Chondrocyte (in vitro differentiated cells): Measurements from ENCODE around the gene ADGRA1. TPM values are rescaled to one million over a fixed set of nuclear protein-coding genes. Genes with fewer than 3 reads are reported as not detected.

ENCODE experiments used
- DNase-seq: peaks from one replicate; pipeline ENCODE4 v3.0.0; 2021; ENCODE audit warnings: mixed read lengths, low spot score
- H3K27ac Mint-ChIP-seq: one replicate; pipeline ENCODE4 v1.8.0; 2021; ENCODE audit warnings: mild to moderate bottlenecking, moderate library complexity, mixed read lengths; ENCODE audit not compliant: unreplicated experiment
- H3K27me3 Mint-ChIP-seq: 2 replicates; pipeline ENCODE4 v1.8.0; 2021; ENCODE audit warnings: low read depth, mixed read lengths
- H3K36me3 Mint-ChIP-seq: 2 replicates; pipeline ENCODE4 v1.8.0; 2021; ENCODE audit warnings: low read depth, mixed read lengths
- H3K4me1 Mint-ChIP-seq: 2 replicates; pipeline ENCODE4 v1.8.0; 2021; ENCODE audit warnings: low read depth, mild to moderate bottlenecking, mixed read lengths
- H3K4me3 Mint-ChIP-seq: one replicate; pipeline ENCODE4 v1.8.0; 2021; ENCODE audit warnings: mild to moderate bottlenecking, moderate library complexity, mixed read lengths; ENCODE audit not compliant: unreplicated experiment
- H3K9me3 Mint-ChIP-seq: 2 replicates; pipeline ENCODE4 v1.8.0; 2021; ENCODE audit warnings: low read depth, mixed read lengths
- total RNA-seq: library from RNA; stranded (reverse); gene quantifications from 3 replicates; pipeline ENCODE4 v1.2.1, GENCODE V29; 2021
- TF ChIP-seq, protein P1 (sequence below): fragments of 200-600 bp; sonication (generic); IDR thresholded peaks from 2 replicates; pipeline ENCODE4 v1.5.0; 2021; ENCODE audit warnings: antibody characterized with exemption, mild to moderate bottlenecking, moderate library complexity

The ADGRA1 gene
- total RNA-seq, 1 donor from 2014 or later, result not detected

DNA sequence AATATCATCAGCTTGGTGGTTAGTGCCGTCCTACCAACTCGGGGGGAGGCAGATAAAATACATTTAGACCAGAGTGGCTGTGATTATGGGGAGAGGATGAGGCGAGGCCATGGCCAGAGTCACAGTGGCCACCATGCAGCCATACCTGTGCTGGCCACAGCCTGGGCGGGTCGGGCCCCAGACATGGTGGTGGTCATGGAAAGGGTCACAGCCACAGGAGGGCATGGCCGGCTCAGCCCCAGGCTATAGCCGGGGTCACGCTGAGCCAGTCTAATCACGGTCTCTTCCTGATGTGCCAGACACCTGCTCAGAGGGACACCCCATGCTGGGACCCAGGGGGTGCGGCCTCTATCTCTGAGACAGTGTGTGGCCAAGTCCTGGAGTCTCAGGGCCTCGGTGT lies 10.2 kb downstream of the ADGRA1 start:
- Mint-ChIP-seq H3K36me3 (no peaks in the 10 kb centered on the region), H3K4me3 (no peak overlapping the region), H3K27me3 (peaks cover 48% of the 10 kb centered on the region), H3K9me3 (no peaks in the 10 kb centered on the region), H3K4me1 (no peaks in the 10 kb centered on the region), H3K27ac (no peak overlapping the region)
- no peak for DNase-seq
- TF ChIP-seq, protein P1, sequence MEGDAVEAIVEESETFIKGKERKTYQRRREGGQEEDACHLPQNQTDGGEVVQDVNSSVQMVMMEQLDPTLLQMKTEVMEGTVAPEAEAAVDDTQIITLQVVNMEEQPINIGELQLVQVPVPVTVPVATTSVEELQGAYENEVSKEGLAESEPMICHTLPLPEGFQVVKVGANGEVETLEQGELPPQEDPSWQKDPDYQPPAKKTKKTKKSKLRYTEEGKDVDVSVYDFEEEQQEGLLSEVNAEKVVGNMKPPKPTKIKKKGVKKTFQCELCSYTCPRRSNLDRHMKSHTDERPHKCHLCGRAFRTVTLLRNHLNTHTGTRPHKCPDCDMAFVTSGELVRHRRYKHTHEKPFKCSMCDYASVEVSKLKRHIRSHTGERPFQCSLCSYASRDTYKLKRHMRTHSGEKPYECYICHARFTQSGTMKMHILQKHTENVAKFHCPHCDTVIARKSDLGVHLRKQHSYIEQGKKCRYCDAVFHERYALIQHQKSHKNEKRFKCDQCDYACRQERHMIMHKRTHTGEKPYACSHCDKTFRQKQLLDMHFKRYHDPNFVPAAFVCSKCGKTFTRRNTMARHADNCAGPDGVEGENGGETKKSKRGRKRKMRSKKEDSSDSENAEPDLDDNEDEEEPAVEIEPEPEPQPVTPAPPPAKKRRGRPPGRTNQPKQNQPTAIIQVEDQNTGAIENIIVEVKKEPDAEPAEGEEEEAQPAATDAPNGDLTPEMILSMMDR, result no peak

DNA sequence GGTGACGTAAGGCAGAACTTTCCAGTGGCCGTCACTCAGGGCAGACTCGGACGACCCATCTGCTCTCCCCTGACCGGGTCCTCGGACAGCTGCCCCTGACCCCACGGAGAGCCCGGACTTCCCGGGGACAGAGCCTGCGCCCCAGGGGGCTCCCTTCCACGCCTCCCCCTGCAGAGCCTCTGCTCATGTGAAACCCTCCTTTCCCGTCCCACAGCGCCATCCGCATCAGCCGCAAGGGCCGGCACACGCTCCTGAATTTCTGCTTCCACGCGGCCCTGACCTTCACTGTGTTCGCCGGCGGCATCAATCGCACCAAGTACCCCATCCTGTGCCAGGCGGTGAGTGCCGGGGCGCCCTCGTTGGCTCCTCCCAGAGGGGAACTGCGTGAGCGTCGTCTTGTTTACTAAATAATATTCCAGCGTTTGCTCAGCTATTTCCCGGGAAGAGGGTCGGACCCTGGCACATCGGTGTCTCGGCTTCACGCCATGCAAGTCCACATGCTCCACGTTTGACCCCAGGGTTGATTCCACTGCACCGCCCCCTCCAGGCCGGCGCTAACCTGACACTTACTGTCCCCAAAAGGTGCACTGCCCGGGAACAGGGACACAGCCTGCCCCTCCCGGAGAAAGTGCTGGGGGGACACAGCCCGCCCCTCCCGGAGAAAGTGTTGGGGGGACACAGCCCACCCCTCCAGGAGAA lies 10.9 kb downstream of the ADGRA1 start:
- TF ChIP-seq, protein P1, result peak; percentile 8
- DNase-seq, result no peak
- Mint-ChIP-seq H3K27ac (no peak overlapping the region), H3K36me3 (no peaks in the 10 kb centered on the region), H3K27me3 (peaks cover 42% of the 10 kb centered on the region), H3K4me1 (no peaks in the 10 kb centered on the region), H3K4me3 (no peak overlapping the region), H3K9me3 (no peaks in the 10 kb centered on the region)

DNA sequence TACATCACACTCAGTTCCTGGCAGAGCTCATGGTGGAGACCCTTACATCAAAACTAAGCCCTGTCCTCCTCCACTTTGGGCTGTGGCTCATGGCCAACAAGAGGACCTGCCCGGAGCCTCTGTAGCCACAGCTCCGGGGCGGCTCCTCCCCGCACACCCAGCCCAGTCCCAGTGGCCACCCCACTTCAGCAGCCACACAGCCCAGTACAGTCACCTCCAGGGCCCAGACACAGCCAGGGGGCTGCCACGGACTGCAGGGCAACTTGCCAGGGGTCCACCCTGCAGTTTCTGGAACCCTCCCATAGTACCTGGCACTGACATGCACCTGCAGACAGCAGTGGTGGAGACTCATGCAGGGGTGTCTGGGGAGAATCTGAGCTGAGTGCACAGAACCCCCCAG lies 11.8 kb downstream of the ADGRA1 start:
- Mint-ChIP-seq H3K27ac (no peak overlapping the region), H3K27me3 (peaks cover 36% of the 10 kb centered on the region), H3K4me3 (no peak overlapping the region), H3K9me3 (no peaks in the 10 kb centered on the region), H3K4me1 (no peaks in the 10 kb centered on the region), H3K36me3 (no peaks in the 10 kb centered on the region)
- TF ChIP-seq, protein P1, result no peak
- DNase-seq, result no peak

DNA sequence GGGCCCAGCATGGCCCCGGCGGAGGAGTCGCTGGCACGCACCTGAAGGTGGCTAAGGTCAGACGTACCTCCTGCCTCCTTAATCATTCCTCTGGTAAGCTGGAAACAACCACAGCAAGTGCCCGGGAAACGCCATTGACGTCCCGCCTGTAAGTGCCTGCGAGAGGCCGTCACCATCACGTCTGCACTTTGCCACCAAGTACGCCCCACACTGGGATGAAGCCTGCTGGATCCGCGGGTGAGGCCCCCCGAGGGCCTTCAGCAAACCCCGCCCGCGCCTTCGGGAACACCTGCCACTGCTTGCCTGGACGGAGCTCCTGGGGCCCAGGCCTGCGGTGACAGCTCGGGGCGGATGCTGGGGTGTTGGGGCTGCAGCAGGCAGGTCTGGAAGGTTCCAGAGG lies 12.5 kb downstream of the ADGRA1 start:
- TF ChIP-seq, protein P1, result no peak
- H3K27ac Mint-ChIP-seq, result no peak overlapping the region
- H3K9me3 Mint-ChIP-seq, result no peaks in the 10 kb centered on the region
- no peak overlapping the region for H3K4me3 Mint-ChIP-seq
- DNase-seq, result no peak
- peaks cover 38% of the 10 kb centered on the region for H3K27me3 Mint-ChIP-seq
- H3K36me3 Mint-ChIP-seq, result no peaks in the 10 kb centered on the region
- H3K4me1 Mint-ChIP-seq, result no peaks in the 10 kb centered on the region

DNA sequence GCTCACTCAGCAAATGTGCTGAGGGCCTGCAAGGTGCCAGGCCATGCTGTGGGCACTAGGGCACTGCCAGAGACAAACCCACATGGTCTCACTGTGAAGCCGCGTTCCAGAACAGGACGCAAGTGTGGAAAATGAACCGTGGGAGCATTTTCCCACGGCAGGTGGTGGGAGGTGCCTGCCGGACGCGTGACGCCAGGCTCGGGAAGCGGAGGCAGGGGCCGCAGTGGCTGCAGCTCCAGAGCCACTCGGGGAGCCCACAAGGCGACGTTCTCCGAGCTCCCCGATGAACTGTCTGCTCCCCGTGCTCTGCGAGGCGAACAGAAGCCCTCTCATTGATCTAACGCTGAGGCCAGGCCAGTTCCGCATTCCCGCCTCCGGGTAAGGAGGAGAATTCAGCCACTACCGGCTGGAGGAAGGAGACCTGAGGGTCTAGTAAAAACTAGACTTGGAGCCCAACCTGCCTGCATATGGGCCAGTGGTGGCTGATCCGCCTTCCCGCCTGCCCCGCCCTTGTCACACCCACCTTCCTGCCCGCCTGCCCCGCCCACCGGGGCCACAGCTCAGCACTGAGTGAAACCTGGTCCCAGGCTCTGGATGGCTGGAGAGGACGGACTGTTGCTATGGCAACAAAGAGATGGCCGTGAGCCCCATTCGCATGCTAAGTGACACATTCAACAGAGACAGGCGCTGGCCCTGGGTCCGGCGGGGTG lies 13.1 kb downstream of the ADGRA1 start:
- Mint-ChIP-seq H3K36me3 (no peaks in the 10 kb centered on the region), H3K9me3 (no peaks in the 10 kb centered on the region), H3K27me3 (peaks cover 38% of the 10 kb centered on the region), H3K27ac (no peak overlapping the region), H3K4me3 (no peak overlapping the region), H3K4me1 (no peaks in the 10 kb centered on the region)
- no peak for DNase-seq
- TF ChIP-seq, protein P1, result no peak
